Midbrain (tissue), 1 donor: ENCODE data around the gene SEMA5A.

ENCODE experiments used
- DNase-seq: peaks from one replicate; lab custom pipeline; 2025; lab: John Stamatoyannopoulos, UW

The SEMA5A gene

GRCh38 chr5:9512457-9512856 lies 33.4 kb downstream of the SEMA5A start:
- DNase-seq, result no peak

GRCh38 chr5:9507974-9508373 lies 37.9 kb downstream of the SEMA5A start:
- no peak for DNase-seq

- no peak for DNase-seq
Measured at GRCh38 chr5:9505225-9505624, 40.6 kb downstream of the SEMA5A start.

- DNase-seq, result no peak
Measured at GRCh38 chr5:9502864-9503263, 43.0 kb downstream of the SEMA5A start.

- no peak for DNase-seq
Measured at GRCh38 chr5:9502050-9502834, 43.6 kb downstream of the SEMA5A start.

- DNase-seq, result no peak
Measured at GRCh38 chr5:9500625-9501024, 45.2 kb downstream of the SEMA5A start.

GRCh38 chr5:9500193-9500592 lies 45.7 kb downstream of the SEMA5A start:
- DNase-seq, result no peak

- no peak for DNase-seq
Measured at GRCh38 chr5:9499498-9499876, 46.4 kb downstream of the SEMA5A start.

GRCh38 chr5:9498541-9499497 lies 47.1 kb downstream of the SEMA5A start:
- DNase-seq, result no peak

- DNase-seq, result no peak
Measured at GRCh38 chr5:9497347-9497746, 48.5 kb downstream of the SEMA5A start.

- no peak for DNase-seq
Measured at GRCh38 chr5:9496801-9497200, 49.1 kb downstream of the SEMA5A start.

GRCh38 chr5:9495121-9495520 lies 50.8 kb downstream of the SEMA5A start:
- no peak for DNase-seq

- DNase-seq, result no peak
Measured at GRCh38 chr5:9494301-9494700, 51.6 kb downstream of the SEMA5A start.

GRCh38 chr5:9490494-9491097 lies 55.3 kb downstream of the SEMA5A start:
- no peak for DNase-seq

- no peak for DNase-seq
Measured at GRCh38 chr5:9483779-9484178, 62.1 kb downstream of the SEMA5A start.

GRCh38 chr5:9483243-9483642 lies 62.6 kb downstream of the SEMA5A start:
- no peak for DNase-seq

GRCh38 chr5:9482381-9482780 lies 63.5 kb downstream of the SEMA5A start:
- no peak for DNase-seq

GRCh38 chr5:9480499-9480898 lies 65.4 kb downstream of the SEMA5A start:
- DNase-seq, result no peak

- no peak for DNase-seq
Measured at GRCh38 chr5:9479990-9480389, 65.9 kb downstream of the SEMA5A start.

- no peak for DNase-seq
Measured at GRCh38 chr5:9479361-9479760, 66.5 kb downstream of the SEMA5A start.

- DNase-seq, result no peak
Measured at GRCh38 chr5:9477537-9477936, 68.3 kb downstream of the SEMA5A start.

GRCh38 chr5:9474219-9475002 lies 71.5 kb downstream of the SEMA5A start:
- DNase-seq, result no peak
